Measurements from ENCODE around the gene POPDC3.
A peak's percentile ranks its signal among the peaks of the same experiment; 100 is the strongest.

The POPDC3 gene

GRCh38 chr6:105111871-105112270 is 67.9 kb downstream of the POPDC3 start:
- Histone ChIP-seq H3K9me3 (ENCODE audit: control insufficient read depth, insufficient read depth, low read depth, low read length) (no peaks in the 10 kb centered on the region), H3K27ac (ENCODE audit: extremely low read depth, low read depth, low read length) (no peak overlapping the region), H3K4me3 (ENCODE audit: low read depth, low read length) (no peak overlapping the region), H3K36me3 (ENCODE audit: control insufficient read depth in 2 of 2, insufficient read depth in 1 of 2, low read length in 2 of 2) (peaks cover 0 to 43% of the 10 kb centered on the region in 2 experiments), H3K4me1 (ENCODE audit: control insufficient read depth, insufficient read depth, low read length) (peaks cover 4% of the 10 kb centered on the region; the same call in 1 of the 2 replicates)
- TF ChIP-seq ZNF292 (tag by site-specific recombination; IDR thresholded peaks at IDR 0.05; ENCODE audit: borderline replicate concordance, low read depth): no peak
- no peak for TF ChIP-seq ZSCAN30 (tag by site-specific recombination; IDR thresholded peaks at IDR 0.05)
- TF ChIP-seq ZNF138 (tag by site-specific recombination; IDR thresholded peaks at IDR 0.05; ENCODE audit: borderline replicate concordance): no peak
- ChIA-PET POLR2A (no interaction called here), CTCF (interaction anchor here (0.6 to 1.2 kb wide), 5 partner anchors 24 to 500 kb away, joined by 3 to 5 read pairs (median 3); no protein-coding TSS in a partner anchor)

- Histone ChIP-seq H3K27ac (ENCODE audit: extremely low read depth, low read depth, low read length) (no peak overlapping the region), H3K9me3 (ENCODE audit: control insufficient read depth, insufficient read depth, low read depth, low read length) (no peaks in the 10 kb centered on the region), H3K36me3 (ENCODE audit: control insufficient read depth in 2 of 2, insufficient read depth in 1 of 2, low read length in 2 of 2) (peaks cover 0 to 40% of the 10 kb centered on the region in 2 experiments; a peak in 2 of 3 replicates), H3K4me3 (ENCODE audit: low read depth, low read length) (no peak overlapping the region), H3K4me1 (ENCODE audit: control insufficient read depth, insufficient read depth, low read length) (peaks cover 4% of the 10 kb centered on the region; the same call in 1 of the 2 replicates)
- POLR2A ChIA-PET: no interaction called here
- CTCF ChIA-PET: interaction anchor here (0.6 to 1.6 kb wide), 2 partner anchors 23 to 501 kb away, joined by 3 to 5 read pairs; no protein-coding TSS in a partner anchor
- no peak for TF ChIP-seq ZNF133 (tag by site-specific recombination; IDR thresholded peaks at IDR 0.05)
- no peak for TF ChIP-seq ZNF350 (tag by site-specific recombination; IDR thresholded peaks at IDR 0.05)
Observed at GRCh38 chr6:105111105-105111504, 68.7 kb downstream of the POPDC3 start.

GRCh38 chr6:105109955-105110895 is 69.6 kb downstream of the POPDC3 start:
- Histone ChIP-seq H3K27ac (ENCODE audit: extremely low read depth, low read depth, low read length) (no peak overlapping the region), H3K4me1 (ENCODE audit: control insufficient read depth, insufficient read depth, low read length) (peaks cover 4% of the 10 kb centered on the region; the same call in 1 of the 2 replicates), H3K36me3 (ENCODE audit: control insufficient read depth in 2 of 2, insufficient read depth in 1 of 2, low read length in 2 of 2) (peaks cover 0 to 34% of the 10 kb centered on the region in 2 experiments; a peak in 2 of 3 replicates), H3K9me3 (ENCODE audit: control insufficient read depth, insufficient read depth, low read depth, low read length) (no peaks in the 10 kb centered on the region), H3K4me3 (ENCODE audit: low read depth, low read length) (no peak overlapping the region)
- CTCF ChIA-PET: interaction anchor here (0.5 to 1.6 kb wide), 5 partner anchors 22 to 1075 kb away, joined by 3 to 5 read pairs (median 3); no protein-coding TSS in a partner anchor
- POLR2A ChIA-PET: no interaction called here
- TF ChIP-seq ZNF19 (tag by site-specific recombination; IDR thresholded peaks at IDR 0.05; ENCODE audit: low read depth) (no peak), IKZF3 (tag by site-specific recombination; IDR thresholded peaks at IDR 0.05) (no peak), ZXDB (tag by site-specific recombination; IDR thresholded peaks at IDR 0.05) (no peak)

- no peak overlapping the region for H3K27ac ChIP-seq (ENCODE audit: extremely low read depth, low read depth, low read length)
- H3K9me3 ChIP-seq (ENCODE audit: control insufficient read depth, insufficient read depth, low read depth, low read length): no peaks in the 10 kb centered on the region
- no peak for TF ChIP-seq ZNF114 (tag by site-specific recombination; IDR thresholded peaks at IDR 0.05)
- no peak for TF ChIP-seq ZNF521 (tag by site-specific recombination; IDR thresholded peaks at IDR 0.05)
- TF ChIP-seq PRDM6 (tag by site-specific recombination; IDR thresholded peaks at IDR 0.05): peak; percentile 54
- no peak for TF ChIP-seq KLF16 (tag by site-specific recombination; IDR thresholded peaks at IDR 0.05)
- no peak for TF ChIP-seq ZNF354C (tag by site-specific recombination; IDR thresholded peaks at IDR 0.05; ENCODE audit: borderline replicate concordance, low read depth)
- TF ChIP-seq ZNF530 (tag by site-specific recombination; IDR thresholded peaks at IDR 0.05; ENCODE audit: low read depth): no peak
- peak; percentile 70; the same call in 1 of the 2 replicates for TF ChIP-seq MYNN (tag by site-specific recombination; IDR thresholded peaks at IDR 0.05; ENCODE audit: borderline replicate concordance)
- peaks cover 0 to 34% of the 10 kb centered on the region in 2 experiments; a peak in 2 of 3 replicates for H3K36me3 ChIP-seq (ENCODE audit: control insufficient read depth in 2 of 2, insufficient read depth in 1 of 2, low read length in 2 of 2)
- H3K4me3 ChIP-seq (ENCODE audit: low read depth, low read length): no peak overlapping the region
- CTCF ChIA-PET: interaction anchor here (1.3 to 1.8 kb wide), 2 partner anchors 9 to 192 kb away, joined by 3 to 6 read pairs; no protein-coding TSS in a partner anchor
- POLR2A ChIA-PET: no interaction called here
- H3K4me1 ChIP-seq (ENCODE audit: control insufficient read depth, insufficient read depth, low read length): peaks cover 4% of the 10 kb centered on the region; the same call in 1 of the 2 replicates
Observed at GRCh38 chr6:105108631-105109262, 71.1 kb downstream of the POPDC3 start.
